HepG2 (cell line): ENCODE results near the gene RPL26.

Experiments used
- CTCF ChIP-seq: sonication (generic); formaldehyde crosslinking; IDR thresholded peaks from 2 replicates; pipeline ENCODE4 v1.5.0; 2020; ENCODE audit warnings: mild to moderate bottlenecking, missing genetic modification reagents, moderate library complexity
- E2F2 ChIP-seq: sonication (generic); formaldehyde crosslinking; IDR thresholded peaks from 2 replicates; pipeline ENCODE4 v1.4.0; 2020; ENCODE audit warnings: missing genetic modification reagents, borderline replicate concordance
- EZH2 ChIP-seq: conservative IDR thresholded peaks from 2 replicates; pipeline ENCODE4 v1.6.1; 2012; ENCODE audit warnings: mild to moderate bottlenecking, low read depth, low read length, moderate library complexity
- GLMP ChIP-seq: sonication (generic); formaldehyde crosslinking; IDR thresholded peaks from 2 replicates; pipeline ENCODE4 v1.9.0; 2021; ENCODE audit warnings: missing genetic modification reagents, mild to moderate bottlenecking, borderline replicate concordance
- MYNN ChIP-seq: sonication (generic); formaldehyde crosslinking; IDR thresholded peaks from 2 replicates; pipeline ENCODE4 v1.4.0; 2020; ENCODE audit warnings: mild to moderate bottlenecking, low read depth, missing genetic modification reagents
- POGK ChIP-seq: sonication (generic); formaldehyde crosslinking; conservative IDR thresholded peaks from 2 replicates; pipeline ENCODE4 v1.8.0; 2022; ENCODE audit warnings: mild to moderate bottlenecking, moderate library complexity, missing genetic modification reagents
- RELA ChIP-seq: sonication (generic); formaldehyde crosslinking; IDR thresholded peaks from 2 replicates; pipeline ENCODE4 v1.4.0; 2020; ENCODE audit warnings: missing genetic modification reagents
- TFDP1 ChIP-seq: IDR thresholded peaks from 2 replicates; pipeline ENCODE4 v1.6.1; 2016; ENCODE audit warnings: missing compliant biosample characterization, missing genetic modification reagents, borderline replicate concordance
- ZKSCAN1 ChIP-seq: fragments of 150-350 bp; IDR thresholded peaks from 2 replicates; pipeline ENCODE4 v1.6.1; 2014; ENCODE audit warnings: low read length
- ZMAT3 ChIP-seq: sonication (generic); formaldehyde crosslinking; conservative IDR thresholded peaks from 2 replicates; pipeline ENCODE4 v1.7.0; 2021; ENCODE audit warnings: missing genetic modification reagents
- ZNF713 ChIP-seq: sonication (generic); formaldehyde crosslinking; IDR thresholded peaks from 2 replicates; pipeline ENCODE4 v1.4.0; 2020; ENCODE audit warnings: mild to moderate bottlenecking, missing genetic modification reagents
- ZNF770 ChIP-seq: sonication (generic); formaldehyde crosslinking; IDR thresholded peaks from 2 replicates; pipeline ENCODE4 v1.5.0; 2020; ENCODE audit warnings: mild to moderate bottlenecking, missing genetic modification reagents

GRCh38 chr17:8368193-8368592 is 14.8 kb downstream of the RPL26 start:
- no peak for TF ChIP-seq ZMAT3
- no peak for TF ChIP-seq TFDP1
- TF ChIP-seq CTCF: no peak
- no peak for TF ChIP-seq POGK (CRISPR knock-in tag)
- no peak for TF ChIP-seq ZNF770 (CRISPR knock-in tag)
- TF ChIP-seq ZKSCAN1: no peak
- no peak for TF ChIP-seq ZNF713 (CRISPR knock-in tag)
- TF ChIP-seq GLMP (CRISPR knock-in tag): no peak
- TF ChIP-seq MYNN (CRISPR knock-in tag): no peak
- TF ChIP-seq RELA (CRISPR knock-in tag): no peak
- no peak for TF ChIP-seq E2F2 (CRISPR knock-in tag)
- no peak for TF ChIP-seq EZH2
